SH-SY5Y (cell line): ENCODE measurements around the gene PATJ.

Experiments
- GATA2 ChIP-seq: IDR thresholded peaks from 2 replicates; pipeline ENCODE4 v1.6.1; 2011; ENCODE audit warnings: mild to moderate bottlenecking, low read depth, low read length
- GATA3 ChIP-seq: IDR thresholded peaks from 2 replicates; pipeline ENCODE4 v1.6.1; 2011; ENCODE audit warnings: low read depth, mild to moderate bottlenecking, low read length, moderate library complexity

- TF ChIP-seq GATA2 (no peak), GATA3 (no peak)
These were observed 268.7 kb downstream of the PATJ start for GRCh38 chr1:62011006-62011405.
